T47D (cell line): Measurements from ENCODE around the gene MICAL3.

Experiments used
- DNase-seq, 2 experiments: peaks; one replicate each; pipeline versions ENCODE4 v3.0.0 to v3.0.0-alpha.2; 2011 to 2012; ENCODE audit warnings: low read depth in 1 of 2, low spot score in 1 of 2
- JUND ChIP-seq: IDR thresholded peaks from 2 replicates; pipeline ENCODE4 v1.6.1; 2012; ENCODE audit warnings: low read depth
- in situ Hi-C: cut with HindIII; loops from 2 replicates; pipeline ENCODE4 v1.10.0; 2016; ENCODE audit warnings: low sequenced_read_pairs, low pct_unique_long_range_greater_than_20kb

The MICAL3 gene

DNA sequence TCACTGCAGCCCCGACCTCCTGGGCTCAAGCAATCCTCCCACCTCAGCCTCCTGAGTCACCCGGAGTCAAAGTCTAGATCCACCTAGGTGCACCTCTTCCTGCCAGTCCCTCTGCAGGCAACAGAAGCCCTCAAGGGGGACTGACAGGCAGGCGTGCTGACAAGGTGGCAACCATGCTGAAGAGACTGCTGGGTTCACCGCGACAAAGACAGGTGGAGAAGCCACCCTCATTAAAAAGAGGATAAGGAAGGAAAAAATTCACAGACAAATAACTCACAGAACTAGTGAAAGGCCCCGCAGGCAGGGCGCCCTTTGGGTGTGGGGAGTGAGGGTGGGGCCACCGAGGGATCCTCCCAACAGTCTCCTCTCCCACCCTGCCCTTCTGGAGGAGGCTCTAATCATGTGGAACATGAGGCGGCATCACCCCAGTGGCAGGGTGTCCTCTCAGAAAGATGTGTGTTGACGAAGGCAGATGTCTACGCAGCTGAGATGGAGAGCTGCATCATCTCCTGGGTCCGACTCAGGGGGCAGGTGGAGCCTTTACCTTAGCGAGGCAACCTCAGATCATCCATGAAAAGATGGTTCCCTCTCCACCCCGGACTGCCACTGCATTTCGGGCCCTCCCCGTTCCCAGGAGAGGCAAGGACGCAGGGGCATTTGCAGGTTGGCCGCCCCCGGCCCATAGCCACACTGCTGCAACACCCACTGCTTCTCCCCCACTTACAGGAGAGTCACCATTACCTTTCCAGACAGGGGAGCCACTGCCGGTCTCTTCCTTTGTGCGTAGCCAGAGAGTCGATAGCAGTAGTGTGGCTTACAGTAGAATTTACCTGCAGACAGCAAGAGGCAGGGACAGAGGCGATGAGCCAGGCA lies 158.9 kb downstream of the MICAL3 start:
- no peak for DNase-seq
- TF ChIP-seq JUND: no peak
- in situ Hi-C loops: no loop called here

GRCh38 chr22:17864398-17865182 lies 159.8 kb downstream of the MICAL3 start:
- in situ Hi-C loops: no loop called here
- no peak for TF ChIP-seq JUND
- no peak for DNase-seq

GRCh38 chr22:17862646-17863181 lies 161.6 kb downstream of the MICAL3 start:
- no peak for DNase-seq
- in situ Hi-C loops: no loop called here
- TF ChIP-seq JUND: no peak

DNA sequence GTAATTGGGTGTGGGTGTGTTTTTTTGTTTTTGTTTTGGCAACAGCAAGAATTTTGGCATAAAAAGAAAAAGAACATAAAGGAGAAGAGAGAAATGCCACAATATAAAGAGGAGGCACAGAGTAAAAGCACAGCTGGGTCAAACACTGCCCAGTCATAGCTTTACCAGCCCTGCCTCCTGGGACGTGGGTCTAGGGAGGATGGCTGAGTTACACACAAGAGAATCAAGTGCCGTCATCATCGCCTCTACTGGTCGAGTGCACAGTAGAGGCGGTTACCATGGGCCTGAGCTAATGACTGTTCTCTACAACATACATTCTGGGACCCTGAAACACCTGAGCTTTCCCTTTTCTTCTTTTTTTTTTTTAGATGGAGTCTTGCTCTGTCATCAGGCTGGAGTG lies 162.5 kb downstream of the MICAL3 start:
- no peak for DNase-seq
- in situ Hi-C loops: no loop called here
- TF ChIP-seq JUND: no peak

DNA sequence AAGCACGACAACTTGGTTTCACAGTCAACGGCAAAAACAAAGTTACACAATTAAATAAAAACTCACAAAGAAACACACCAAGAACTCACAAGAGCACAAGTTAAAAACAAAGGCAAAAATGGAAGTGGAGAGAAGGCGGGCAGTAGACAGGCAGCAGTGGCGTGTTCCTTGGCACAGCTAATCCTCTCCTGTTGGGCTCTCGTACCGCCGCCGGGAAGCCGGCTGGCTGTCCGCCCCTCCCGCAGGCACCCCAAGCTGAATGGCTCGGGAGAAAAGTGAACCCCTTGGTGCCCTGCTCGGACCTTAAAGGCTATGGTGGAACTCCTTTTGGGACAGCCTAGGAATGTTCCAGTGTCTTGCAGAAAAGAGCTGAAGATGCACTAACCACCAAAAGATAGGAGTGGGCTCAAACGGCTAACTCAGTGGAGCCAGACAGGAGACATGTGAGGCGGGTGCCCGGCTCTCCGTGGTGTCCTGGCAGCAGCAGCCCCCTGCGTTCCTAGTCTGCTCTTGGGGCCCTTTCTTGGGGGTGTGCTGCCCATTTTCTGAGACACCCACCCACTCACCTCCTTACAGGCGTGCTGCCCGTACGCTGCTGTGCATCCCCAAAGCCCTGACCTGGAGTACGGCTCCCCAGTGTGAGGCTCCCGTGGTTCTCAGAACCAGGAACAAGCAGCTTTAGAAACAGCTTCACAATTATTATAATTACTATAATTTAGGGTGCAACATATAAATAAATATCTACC lies 164.0 kb downstream of the MICAL3 start:
- no peak for TF ChIP-seq JUND
- in situ Hi-C loops: no loop called here
- no peak for DNase-seq

DNA sequence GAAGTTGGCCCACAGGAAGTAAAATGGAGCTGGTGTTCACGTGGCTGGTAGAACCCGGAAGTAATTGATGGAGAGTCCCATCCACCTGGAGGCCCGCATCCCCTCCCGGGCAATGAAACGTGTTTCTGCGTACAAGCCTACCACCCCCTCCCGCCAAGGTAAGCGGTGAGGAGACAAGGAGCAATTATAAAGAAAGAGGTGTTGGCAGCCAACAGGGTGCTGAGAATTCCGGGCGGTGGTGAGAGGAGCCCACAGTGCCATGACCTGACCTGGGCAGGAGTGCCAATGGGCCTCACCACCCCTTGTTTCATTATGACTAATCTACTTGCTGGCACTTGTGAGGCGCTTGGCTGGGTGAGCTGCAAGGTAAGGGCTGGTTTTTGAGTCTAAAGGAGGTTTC lies 166.3 kb downstream of the MICAL3 start:
- no peak for TF ChIP-seq JUND
- in situ Hi-C loops: no loop called here
- DNase-seq: no peak

DNA sequence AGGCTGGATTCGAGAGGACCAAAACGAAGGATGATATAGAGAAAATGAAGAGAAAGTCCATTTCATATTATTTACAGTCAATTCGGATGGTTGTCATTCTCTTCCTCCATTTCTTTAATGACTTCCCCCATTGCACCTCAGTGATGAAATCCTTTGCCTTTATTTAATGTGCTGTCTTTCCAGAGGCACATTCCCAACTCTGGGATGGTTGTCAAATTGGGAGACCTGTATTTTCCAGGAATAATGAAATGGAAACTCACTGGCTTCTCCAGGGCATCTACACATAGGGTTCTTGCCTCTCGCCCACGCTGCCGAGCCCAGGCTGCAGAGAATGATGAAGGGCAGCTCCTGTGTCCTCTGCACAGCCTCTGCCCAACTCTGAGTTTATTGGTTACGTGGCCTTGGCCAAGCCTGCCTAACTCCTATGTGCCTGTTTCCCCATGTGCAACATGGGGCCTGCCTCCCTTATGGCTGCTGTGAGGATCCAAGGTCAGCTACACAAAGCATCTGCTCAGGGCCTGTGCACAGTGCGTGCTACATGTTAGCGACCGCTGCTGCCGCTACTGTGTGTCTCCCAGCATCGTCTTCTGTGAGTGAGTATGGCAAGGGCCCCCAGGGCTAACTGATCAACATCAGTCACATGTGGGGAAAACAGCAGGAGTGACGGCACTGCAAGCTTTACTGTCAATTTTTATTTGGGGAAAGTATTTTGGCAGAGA lies 168.6 kb downstream of the MICAL3 start:
- in situ Hi-C loops: no loop called here
- no peak for DNase-seq
- no peak for TF ChIP-seq JUND

DNA sequence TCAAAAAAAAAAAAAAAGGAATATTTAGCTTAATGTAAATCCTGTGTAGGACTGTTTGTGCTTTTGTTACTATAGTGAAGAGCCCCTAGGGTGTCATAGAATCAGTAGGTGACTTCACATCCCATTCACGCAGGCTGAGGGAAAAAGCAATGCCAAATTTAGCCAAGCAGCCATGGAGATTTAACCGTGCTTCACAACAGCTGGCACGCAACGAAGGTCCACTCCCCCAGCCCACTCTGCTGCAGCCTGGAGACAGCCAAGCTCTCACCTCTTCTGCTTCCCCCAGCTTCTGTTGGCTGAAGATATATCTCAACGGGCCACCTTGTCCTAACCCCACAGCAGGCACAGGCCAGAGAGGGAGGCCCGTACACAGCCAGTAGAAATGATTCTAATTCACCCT lies 171.3 kb downstream of the MICAL3 start:
- no peak for DNase-seq
- TF ChIP-seq JUND: no peak
- in situ Hi-C loops: no loop called here

- no peak for TF ChIP-seq JUND
- in situ Hi-C loops: no loop called here
- no peak for DNase-seq
Measured at GRCh38 chr22:17851759-17852158, 172.6 kb downstream of the MICAL3 start.

- DNase-seq: peak in 1 of 2 experiments; percentile 74
- in situ Hi-C loops: no loop called here
- no peak for TF ChIP-seq JUND
Measured at GRCh38 chr22:17847360-17848078, 176.8 kb downstream of the MICAL3 start.

DNA sequence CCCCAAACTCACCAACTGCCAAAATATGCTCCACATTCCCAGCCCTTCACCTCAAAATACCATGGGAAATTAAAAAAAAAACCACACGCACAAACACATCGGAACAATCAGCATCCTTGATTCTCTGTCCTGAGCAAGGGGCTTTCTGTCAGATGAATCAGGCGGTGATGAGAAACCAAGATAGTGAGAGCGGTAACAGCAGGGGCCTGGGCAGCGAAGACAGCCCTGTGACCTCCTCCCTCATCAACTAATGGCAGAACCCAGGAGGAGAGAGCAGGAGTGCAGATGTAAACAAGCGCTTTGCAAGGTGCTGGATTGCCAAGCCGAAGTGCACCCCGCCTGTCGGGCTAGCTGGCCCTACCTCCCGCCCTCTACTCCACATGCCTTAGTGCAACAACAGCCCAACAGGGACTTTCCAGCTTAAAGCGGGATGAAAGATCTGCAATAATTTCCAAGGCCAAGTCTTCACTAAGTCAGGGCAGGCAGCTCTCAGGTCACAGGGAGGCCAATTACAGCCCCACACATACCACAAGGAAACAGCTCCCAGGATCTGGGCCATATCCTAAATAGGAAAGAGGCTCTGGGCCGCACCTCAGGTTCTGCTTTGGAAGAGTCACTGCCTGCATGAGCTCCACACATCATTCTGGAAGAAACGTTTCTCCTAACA lies 177.9 kb downstream of the MICAL3 start:
- no peak for DNase-seq
- no peak for TF ChIP-seq JUND
- in situ Hi-C loops: no loop called here
